Natural killer cell (primary cell): ENCODE data around the gene TSPY3. TPM values are rescaled to one million over a fixed set of nuclear protein-coding genes. Genes with fewer than 3 reads are reported as not detected.
"Not testable (repeated sequence)": the region's sequence is repeated elsewhere in the genome, so short reads cannot be mapped to it uniquely, and the experiment has no call there.

Source experiments
- ATAC-seq, 3 donors: fragments of 150-1000 bp in 2 of 3; fragments of 200-7000 bp in 1 of 3; cut with Tn5 transposase; 1 replicate in 1 of 3; 2 replicates in 2 of 3; pipeline ENCODE4 v1.10.0; 2021; ENCODE audit warnings: mild to moderate bottlenecking in 2 of 3, moderate library complexity in 2 of 3
- DNase-seq, 2 donors: peaks; one replicate each; pipeline versions ENCODE4 v3.0.0 to v3.0.0-alpha.2; 2013 to 2021; ENCODE audit warnings: mixed read lengths in 1 of 2
- H3K27ac ChIP-seq: one replicate; pipeline ENCODE4 v1.5.1; 2013; ENCODE audit warnings: mild to moderate bottlenecking, low read length
- H3K27me3 ChIP-seq: one replicate; pipeline ENCODE4 v1.6.1; 2013; ENCODE audit warnings: low read length; ENCODE audit not compliant: control insufficient read depth, insufficient read depth
- H3K36me3 ChIP-seq: one replicate; pipeline ENCODE4 v1.6.1; 2013; ENCODE audit warnings: low read length; ENCODE audit not compliant: control insufficient read depth, insufficient read depth
- H3K4me1 ChIP-seq: one replicate; pipeline ENCODE4 v1.6.1; 2013; ENCODE audit warnings: low read length; ENCODE audit not compliant: control insufficient read depth, insufficient read depth
- H3K4me3 ChIP-seq: one replicate; pipeline ENCODE4 v1.5.1; 2013; ENCODE audit warnings: low read length
- H3K9me3 ChIP-seq: one replicate; pipeline ENCODE4 v1.6.1; 2013; ENCODE audit warnings: low read length; ENCODE audit not compliant: control insufficient read depth, insufficient read depth
- H3K27ac Mint-ChIP-seq, 2 donors: one replicate each; pipeline ENCODE4 v1.8.0; 2022; ENCODE audit warnings: mild to moderate bottlenecking in 2 of 2, mixed read lengths in 2 of 2, moderate library complexity in 1 of 2
- H3K27me3 Mint-ChIP-seq, 2 donors: one replicate each; pipeline ENCODE4 v1.8.0; 2022; ENCODE audit warnings: low read depth in 2 of 2, mixed read lengths in 2 of 2
- H3K36me3 Mint-ChIP-seq: one replicate; pipeline ENCODE4 v1.8.0; 2022; ENCODE audit warnings: mixed read lengths
- H3K4me1 Mint-ChIP-seq, 2 donors: one replicate each; pipeline ENCODE4 v1.8.0; 2022; ENCODE audit warnings: mixed read lengths in 2 of 2
- H3K4me3 Mint-ChIP-seq: one replicate; pipeline ENCODE4 v1.8.0; 2022; ENCODE audit warnings: mild to moderate bottlenecking, moderate library complexity, mixed read lengths
- H3K9me3 Mint-ChIP-seq, 2 donors: one replicate each; pipeline ENCODE4 v1.8.0; 2022; ENCODE audit warnings: mixed read lengths in 2 of 2
- WGBS: methylation state at CpG from one replicate; pipeline ENCODE4 v1.1.7; 2013; ENCODE audit warnings: missing lambda C conversion rate; ENCODE audit not compliant: insufficient coverage; 5-methylcytosine and 5-hydroxymethylcytosine counted together
- intact Hi-C: fragments of 100-400 bp; cut with micrococcal nuclease; formaldehyde crosslinking; loops from one replicate; pipeline ENCODE4 v1.14.2; 2022
- total RNA-seq, 4 donors: library from RNA; stranded (reverse); fragments of 120-200 nt in 1 of 4; gene quantifications; one replicate each; pipeline versions ENCODE4 v1.2.3 to v1.2.4, GENCODE V29; 2013 to 2022

The TSPY3 gene, protein sequence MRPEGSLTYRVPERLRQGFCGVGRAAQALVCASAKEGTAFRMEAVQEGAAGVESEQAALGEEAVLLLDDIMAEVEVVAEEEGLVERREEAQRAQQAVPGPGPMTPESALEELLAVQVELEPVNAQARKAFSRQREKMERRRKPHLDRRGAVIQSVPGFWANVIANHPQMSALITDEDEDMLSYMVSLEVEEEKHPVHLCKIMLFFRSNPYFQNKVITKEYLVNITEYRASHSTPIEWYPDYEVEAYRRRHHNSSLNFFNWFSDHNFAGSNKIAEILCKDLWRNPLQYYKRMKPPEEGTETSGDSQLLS
- not detected for total RNA-seq
- total RNA-seq (2013) = not detected

DNA sequence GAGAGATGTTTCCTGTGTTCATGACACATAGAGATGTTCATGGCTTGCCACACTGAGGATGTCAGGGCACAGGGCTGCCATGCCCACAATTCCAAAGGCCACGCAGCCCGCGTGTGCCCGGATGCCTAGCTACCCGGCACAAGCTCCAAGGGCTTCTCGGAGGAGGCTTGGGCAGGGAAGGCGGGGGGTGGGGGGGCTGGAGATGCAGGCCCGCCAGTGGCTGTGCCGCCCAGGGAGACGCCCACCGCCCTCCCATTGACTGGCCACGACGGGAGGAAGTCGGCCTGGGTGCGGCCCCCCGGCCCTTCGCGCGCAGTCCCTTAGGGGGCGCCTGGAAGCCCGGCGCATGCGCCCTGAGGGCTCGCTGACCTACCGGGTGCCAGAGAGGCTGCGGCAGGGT is at the start of gene TSPY3:
TSPY3 (plus strand) TSS at position 301 of the 400 bp plus-strand sequence; CDS start at position 347, 46 bp downstream.
- ATAC-seq, H3K36me3 Mint-ChIP-seq, H3K27ac Mint-ChIP-seq, intact Hi-C loops, H3K4me3 Mint-ChIP-seq, H3K27me3 ChIP-seq, H3K9me3 ChIP-seq, H3K4me3 ChIP-seq, H3K4me1 Mint-ChIP-seq, H3K27ac ChIP-seq, H3K9me3 Mint-ChIP-seq, H3K27me3 Mint-ChIP-seq, H3K4me1 ChIP-seq, DNase-seq, H3K36me3 ChIP-seq: not testable (repeated sequence)
- no CpG with 5 or more reads among the region's 26 CpGs for WGBS

DNA sequence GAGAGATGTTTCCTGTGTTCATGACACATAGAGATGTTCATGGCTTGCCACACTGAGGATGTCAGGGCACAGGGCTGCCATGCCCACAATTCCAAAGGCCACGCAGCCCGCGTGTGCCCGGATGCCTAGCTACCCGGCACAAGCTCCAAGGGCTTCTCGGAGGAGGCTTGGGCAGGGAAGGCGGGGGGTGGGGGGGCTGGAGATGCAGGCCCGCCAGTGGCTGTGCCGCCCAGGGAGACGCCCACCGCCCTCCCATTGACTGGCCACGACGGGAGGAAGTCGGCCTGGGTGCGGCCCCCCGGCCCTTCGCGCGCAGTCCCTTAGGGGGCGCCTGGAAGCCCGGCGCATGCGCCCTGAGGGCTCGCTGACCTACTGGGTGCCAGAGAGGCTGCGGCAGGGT is 40.7 kb upstream of the TSPY3 start, which contains the start of gene TSPY8:
TSPY8 (plus strand) TSS at position 301 of the 400 bp plus-strand sequence; CDS start at position 347, 46 bp downstream.
- ATAC-seq, DNase-seq, H3K36me3 Mint-ChIP-seq, H3K27me3 ChIP-seq, H3K9me3 ChIP-seq, H3K27me3 Mint-ChIP-seq, H3K4me3 Mint-ChIP-seq, H3K9me3 Mint-ChIP-seq, H3K27ac ChIP-seq, H3K4me1 Mint-ChIP-seq, intact Hi-C loops, H3K36me3 ChIP-seq, H3K27ac Mint-ChIP-seq, H3K4me1 ChIP-seq, H3K4me3 ChIP-seq: not testable (repeated sequence)
- no CpG with 5 or more reads among the region's 25 CpGs for WGBS

DNA sequence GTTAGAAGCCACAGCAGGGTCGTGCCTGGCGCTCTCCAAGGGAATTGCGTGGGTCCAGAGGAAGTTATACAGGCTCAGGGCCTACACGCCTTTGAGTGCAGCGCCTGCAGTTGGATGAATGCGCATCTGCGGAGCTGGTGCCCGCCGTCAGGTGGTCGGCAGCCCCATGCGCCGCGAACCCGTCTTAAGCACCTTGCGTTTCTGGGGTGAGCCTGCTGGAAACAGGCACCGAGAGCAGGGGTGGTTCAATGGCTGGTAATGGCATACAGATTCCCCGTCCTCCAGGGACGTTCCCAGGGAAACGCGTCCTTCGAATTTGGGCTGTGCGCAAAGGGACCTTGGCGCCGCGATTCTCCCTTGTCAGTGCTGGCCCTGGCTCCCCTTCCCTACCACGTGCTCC is 1.7 kb upstream of the TSPY3 start:
- H3K9me3 Mint-ChIP-seq, H3K4me3 ChIP-seq, H3K27me3 ChIP-seq, H3K36me3 Mint-ChIP-seq, intact Hi-C loops, H3K27me3 Mint-ChIP-seq, H3K4me3 Mint-ChIP-seq, H3K36me3 ChIP-seq, ATAC-seq, H3K27ac Mint-ChIP-seq, H3K9me3 ChIP-seq, H3K4me1 ChIP-seq, H3K27ac ChIP-seq, H3K4me1 Mint-ChIP-seq: not testable (repeated sequence)
- DNase-seq = peak in 1 of 2 donors; percentile 15
- 90% methylated on average over 10 of the region's 26 CpGs for WGBS

Other genes starting within 250 kb of the TSPY3 start
- not detected for gene TSPY4, start 61.0 kb upstream of the TSPY3 start, total RNA-seq
- not detected for gene TSPY8, start 40.6 kb upstream of the TSPY3 start, total RNA-seq
- not detected for gene TSPY1, start 68.5 kb downstream of the TSPY3 start, total RNA-seq
- not detected for gene TSPY9, start 88.8 kb downstream of the TSPY3 start, total RNA-seq
- not detected for gene TSPY10, start 129.5 kb downstream of the TSPY3 start, total RNA-seq